NCI-H1105 treated with DMSO at 0.1 percent for 48 hours (cell line): ENCODE measurements around the gene EPB41L4B.

Source experiments
- DNase-seq: peaks from one replicate; lab custom pipeline; 2025; lab: John Stamatoyannopoulos, UW

Gene EPB41L4B

GRCh38 chr9:109198736-109199382 is 122.0 kb downstream of the EPB41L4B start:
- DNase-seq: no peak

DNA sequence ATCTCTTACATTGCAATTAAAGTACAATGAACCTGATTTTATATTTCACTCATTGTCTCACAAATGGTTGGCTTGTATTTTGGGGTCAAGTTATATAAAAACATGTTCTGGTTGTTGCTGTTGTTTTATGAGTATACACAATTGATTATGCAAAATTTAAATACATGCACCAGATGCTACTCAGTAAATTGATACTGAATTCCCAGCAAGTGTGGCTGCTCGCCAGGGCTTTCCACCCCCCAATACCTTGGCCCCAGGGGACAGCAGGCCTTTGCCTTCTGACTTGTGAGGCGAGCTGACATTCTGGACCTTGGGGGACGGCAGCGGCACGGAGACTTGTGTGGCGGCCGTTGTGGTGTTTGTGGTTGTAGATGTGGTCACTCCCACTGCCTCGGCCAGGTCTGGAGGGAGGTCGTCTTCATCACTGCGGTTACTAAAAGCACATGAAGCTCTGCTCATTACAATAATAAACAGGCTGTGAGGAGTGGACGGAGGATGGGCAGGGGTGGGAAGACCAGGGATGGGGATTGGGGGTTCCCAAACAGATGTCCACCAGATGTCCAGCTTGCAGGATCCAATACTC is 126.8 kb downstream of the EPB41L4B start:
- DNase-seq: no peak

DNA sequence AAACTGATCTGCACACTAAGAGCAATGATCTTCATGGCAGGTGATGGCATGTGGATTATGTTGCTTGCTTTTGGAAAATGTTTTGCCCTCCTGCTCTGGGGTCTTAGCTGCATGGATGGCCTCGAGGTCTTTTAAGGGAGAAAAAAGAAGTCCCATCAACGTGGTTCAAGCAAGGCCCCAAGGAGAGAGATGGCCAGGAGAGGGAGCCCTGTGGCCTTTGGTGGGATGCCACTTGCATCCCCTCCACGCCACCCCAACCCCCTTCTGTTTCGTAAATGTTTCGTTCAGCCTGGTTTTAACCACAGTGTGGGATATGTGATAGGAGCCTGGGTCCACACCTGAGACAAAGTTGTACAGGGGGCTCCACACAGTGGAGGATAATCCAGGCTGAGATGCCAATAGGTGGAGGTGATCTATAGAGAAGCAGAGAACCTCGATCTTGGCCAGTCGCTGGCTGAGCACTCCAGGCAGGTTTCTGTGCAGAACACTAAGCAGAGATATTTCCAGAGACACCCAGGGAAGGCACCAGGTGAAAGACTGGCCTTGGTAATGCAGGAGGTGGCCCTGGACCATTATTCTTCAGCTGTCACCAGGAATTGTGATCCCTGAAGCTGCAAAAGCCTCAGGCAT is 128.0 kb downstream of the EPB41L4B start:
- no peak for DNase-seq

- DNase-seq: no peak
Measured at GRCh38 chr9:109191746-109192145, 129.1 kb downstream of the EPB41L4B start.

- no peak for DNase-seq
Measured at GRCh38 chr9:109190151-109190550, 130.7 kb downstream of the EPB41L4B start.

DNA sequence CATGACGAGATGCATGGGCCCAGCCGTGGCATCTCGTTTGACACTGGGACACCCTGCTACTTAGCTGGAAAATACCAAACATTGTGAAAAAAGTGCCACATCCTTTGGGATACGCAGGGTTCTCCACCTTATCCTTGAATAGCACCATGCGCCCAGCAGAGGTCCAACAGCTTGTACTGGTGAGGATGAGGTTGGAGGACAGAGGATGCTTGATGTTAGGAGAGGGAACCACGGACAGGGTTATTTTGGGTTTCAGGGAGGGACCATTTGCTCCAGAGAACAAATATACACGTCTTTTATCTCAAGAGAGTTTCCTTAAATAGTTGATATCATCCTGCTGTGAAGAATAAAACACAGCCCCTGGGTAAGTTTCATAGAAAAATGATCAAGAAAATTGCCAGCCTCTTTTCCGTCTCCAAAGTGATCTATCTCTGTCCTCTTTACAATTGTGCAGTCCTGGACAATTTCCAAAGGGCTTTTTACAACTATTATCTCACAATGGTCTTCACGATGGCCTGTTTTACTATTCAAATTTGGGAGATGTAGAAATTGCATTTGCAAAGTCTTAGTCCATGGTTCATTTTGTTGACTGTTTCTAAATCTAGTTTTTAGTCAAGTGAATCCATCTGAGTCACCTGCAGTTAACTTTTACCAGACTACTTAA is 133.9 kb downstream of the EPB41L4B start:
- no peak for DNase-seq

DNA sequence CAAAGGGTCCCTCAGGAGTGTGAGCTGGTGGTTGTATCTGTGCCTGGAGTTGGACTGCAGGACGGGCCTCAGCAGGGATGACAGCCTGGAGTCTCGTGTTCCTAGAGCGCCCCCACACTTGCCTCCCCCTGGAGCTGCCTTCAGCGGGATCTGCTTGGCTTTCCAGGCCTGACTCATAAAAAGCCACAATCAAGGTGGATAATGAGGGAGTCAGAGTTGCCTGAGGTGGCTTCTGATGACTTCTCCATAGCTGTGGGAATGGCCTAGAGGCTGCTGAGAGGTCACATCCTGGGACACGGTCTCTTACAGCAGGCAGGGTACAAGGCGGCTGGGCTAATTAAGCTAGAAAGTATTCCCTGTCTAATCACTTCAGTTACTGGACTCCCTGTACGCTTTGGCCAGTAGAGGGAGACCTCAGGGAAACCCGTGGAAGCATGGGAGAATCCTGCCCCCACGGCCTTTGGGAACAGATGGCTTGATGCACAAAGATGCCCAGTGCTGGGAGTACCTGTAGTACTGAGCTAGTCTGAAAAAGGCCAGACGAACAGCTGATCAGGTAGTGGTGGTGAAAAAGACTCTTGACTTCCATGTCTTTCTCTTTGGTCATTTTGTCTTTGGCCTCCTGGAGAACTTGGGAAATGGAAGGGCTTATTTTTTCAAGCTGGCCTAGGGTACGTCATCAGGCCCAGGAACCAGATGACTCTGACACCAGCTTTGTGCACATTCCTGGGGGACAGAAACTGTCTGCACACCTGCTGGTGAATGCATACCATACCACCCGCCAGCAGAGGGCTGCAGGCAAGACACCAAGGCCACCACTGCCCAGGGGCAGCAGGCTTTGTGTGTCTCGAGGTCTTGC is 137.7 kb downstream of the EPB41L4B start:
- no peak for DNase-seq

DNA sequence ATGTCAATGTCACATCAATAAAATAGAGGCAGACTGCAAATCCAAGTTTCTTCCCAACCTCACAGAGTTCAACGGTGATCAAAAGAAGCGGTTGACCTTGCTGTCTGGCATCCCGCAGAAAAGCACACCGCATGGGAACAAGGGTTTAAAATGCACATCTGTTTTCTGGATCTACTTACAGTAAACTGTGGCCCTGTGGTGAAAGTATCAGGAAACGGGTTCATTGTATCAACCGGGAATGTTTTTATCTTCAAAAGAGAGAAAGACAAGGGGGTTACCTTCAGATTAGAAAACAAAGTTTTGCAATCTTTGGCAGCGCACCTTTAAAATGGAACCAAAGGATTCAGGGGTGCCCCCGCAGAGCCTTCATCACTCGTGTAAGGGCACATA is 138.3 kb downstream of the EPB41L4B start:
- DNase-seq: no peak

DNA sequence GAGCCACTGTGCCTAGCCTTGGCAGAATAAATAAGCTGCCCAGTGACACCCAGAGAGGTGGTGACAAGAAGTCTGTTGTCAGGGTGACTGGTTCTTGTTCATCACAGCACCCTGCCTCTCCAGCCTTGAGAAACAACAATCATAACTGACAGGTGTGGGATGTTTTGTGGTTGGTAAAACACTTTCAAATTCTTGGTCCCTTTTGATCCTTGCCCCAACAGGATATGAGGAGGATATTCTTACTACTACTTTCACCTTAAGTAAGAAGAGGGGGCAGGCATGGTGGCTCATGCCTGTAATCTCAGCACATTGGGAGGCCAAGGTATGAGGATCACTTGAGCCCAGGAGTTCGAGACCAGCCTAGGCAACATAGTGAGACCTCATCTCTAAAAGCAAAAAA is 139.6 kb downstream of the EPB41L4B start:
- DNase-seq: no peak

DNA sequence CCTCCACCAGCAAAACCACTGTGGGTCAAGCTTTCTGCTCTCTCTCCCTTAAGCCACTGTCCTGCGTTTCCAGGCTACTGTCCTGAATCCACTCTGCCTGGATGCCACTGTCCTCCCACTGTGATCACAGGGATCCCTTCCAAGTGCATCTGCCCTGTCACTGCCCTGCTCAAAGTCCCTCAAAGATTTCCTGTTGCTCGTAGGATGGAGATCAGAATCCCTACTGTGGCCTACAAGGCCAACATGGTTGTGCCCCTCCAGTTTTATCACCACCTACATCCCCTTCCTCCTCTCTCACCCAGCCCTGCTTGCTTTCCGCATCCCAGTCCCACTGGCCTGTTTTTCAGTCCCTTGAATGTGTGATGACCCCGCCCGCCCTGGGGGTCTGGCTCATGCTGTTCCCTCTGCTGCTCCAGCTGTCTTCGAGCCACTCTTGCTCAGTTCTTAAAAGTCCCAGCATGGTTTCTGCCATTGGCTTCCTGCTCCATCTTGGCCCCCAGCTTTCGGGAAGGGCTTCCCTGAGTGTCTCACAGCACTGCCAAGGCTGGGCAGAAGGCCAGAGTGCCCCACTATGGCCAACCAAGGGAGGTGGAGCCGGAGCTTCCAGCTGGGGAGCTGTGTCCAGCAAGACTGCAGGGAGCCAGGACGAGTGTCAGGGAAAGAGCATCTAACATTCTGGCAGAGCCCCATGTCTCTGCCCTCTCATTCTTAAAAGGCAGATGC is 140.9 kb downstream of the EPB41L4B start:
- no peak for DNase-seq

GRCh38 chr9:109176963-109177362 is 143.9 kb downstream of the EPB41L4B start:
- no peak for DNase-seq

DNA sequence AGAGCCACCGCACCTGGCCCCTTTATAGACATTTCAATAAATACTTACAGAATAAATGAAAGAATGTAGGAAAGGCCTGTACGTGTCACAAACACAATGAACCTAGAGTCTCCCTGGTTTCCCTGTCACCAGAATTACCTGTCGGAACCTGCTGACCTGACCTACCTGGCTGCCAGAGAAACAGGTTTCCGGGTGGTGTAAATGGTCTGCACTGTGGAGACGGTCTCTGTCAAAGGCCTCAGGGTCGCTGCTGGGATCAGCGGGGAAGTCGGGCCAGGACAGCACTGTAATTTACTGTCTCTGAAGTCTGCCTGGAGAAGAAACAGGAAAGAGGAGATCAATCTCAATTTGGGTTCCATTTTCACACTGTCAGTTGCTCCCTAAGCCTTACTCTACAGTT is 144.5 kb downstream of the EPB41L4B start:
- no peak for DNase-seq

- DNase-seq: no peak
Measured at GRCh38 chr9:109172935-109173334, 147.9 kb downstream of the EPB41L4B start.

GRCh38 chr9:109171926-109172325 is 148.9 kb downstream of the EPB41L4B start:
- no peak for DNase-seq

DNA sequence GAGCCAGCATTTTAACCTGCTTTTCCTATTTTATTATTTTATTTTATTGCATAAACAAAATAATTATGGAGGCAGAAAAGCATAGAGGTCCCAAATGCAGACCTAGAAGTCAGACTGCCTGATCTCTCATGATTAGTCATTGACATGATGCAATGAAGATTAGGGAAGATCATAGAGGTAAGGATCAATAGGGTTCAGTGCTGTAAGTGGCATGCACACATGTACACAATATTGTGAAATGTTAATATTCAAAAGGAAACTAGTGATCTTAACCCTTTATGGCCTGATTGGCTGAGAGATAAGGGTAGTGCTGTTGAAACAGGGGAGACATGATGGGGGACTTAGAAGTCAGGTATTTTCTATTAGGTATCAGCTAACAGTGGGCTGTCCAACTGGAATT is 152.7 kb downstream of the EPB41L4B start:
- no peak for DNase-seq

DNA sequence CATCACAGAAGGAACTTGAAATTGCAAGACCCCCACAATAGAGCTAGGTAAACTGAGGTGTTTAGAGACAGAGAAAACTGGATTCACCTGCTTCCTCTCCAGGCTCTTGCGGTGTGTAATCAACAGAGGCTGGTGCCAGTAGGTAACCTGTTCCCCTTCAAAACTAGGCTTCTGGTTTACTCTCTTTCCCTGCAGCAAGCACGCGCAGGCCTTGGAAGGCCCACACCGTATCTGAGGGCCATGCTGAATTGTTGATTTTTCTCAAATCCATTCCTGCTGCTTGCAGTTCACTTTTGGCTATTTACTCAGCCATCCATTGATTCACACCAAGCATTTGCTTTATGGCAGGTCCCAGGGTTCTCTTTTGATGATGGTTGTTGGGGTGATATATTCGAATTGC is 153.1 kb downstream of the EPB41L4B start:
- no peak for DNase-seq

- no peak for DNase-seq
Measured at GRCh38 chr9:109166771-109167601, 153.9 kb downstream of the EPB41L4B start, which contains the start of gene FRRS1L. Gene FRRS1L (minus strand): TSS chr9:109167249. CDS start chr9:109167138, 111 bp downstream.

- DNase-seq: no peak
Measured at GRCh38 chr9:109166171-109166770, 154.6 kb downstream of the EPB41L4B start.

DNA sequence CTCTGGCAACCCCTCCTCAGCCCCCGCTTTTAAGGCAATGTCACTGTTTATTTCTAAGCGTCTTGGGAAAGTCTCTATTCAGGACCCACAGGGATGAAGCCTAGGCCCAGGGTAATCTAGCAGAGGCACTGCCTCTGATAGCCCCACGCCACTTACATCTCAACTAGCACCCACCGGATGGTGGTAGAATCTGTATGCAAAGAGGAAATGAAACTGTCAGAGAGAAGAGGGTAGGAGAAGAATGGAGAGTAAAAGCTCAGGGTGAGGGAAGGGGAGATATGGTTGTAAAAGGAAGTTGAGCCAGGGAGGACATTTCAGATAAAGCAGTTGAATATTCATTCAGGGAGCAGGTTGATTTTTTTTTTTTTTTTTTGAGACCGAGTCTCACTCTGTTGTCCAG is 156.8 kb downstream of the EPB41L4B start:
- no peak for DNase-seq

DNA sequence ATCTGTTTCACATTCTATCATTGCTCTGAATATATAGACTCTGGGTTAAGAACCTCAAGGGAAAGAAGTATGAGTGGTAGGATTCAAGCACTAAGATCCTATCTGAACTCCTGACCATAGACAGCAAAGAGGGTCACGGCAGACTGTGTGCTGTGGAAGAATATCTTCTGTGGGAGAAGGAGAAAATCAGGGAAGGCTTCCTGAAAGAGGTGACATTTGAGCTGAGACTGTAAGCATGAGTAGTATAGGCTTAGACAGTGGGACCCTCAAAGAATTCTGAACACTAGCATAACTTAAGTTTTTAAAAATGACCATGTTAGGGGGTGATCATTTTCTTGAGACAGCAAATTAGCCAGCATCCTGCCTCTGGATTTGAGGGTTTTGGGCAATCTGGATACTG is 157.7 kb downstream of the EPB41L4B start:
- no peak for DNase-seq
